Measurements from ENCODE around the gene DYNC1LI2. TPM values are rescaled to one million over a fixed set of nuclear protein-coding genes. Genes with fewer than 3 reads are reported as not detected.
"Not testable (repeated sequence)": the region's sequence is repeated elsewhere in the genome, so short reads cannot be mapped to it uniquely, and the experiment has no call there.

DYNC1LI2 gene
- total RNA-seq: 122 TPM
- long read RNA-seq, full-length matches to known transcripts: 83 of 108 reads
- long read RNA-seq, partial matches to known transcripts: 8 of 108 reads
- long read RNA-seq, other reads (novel, unspliced or antisense): 17 of 108 reads

- H3K36me3 ChIP-seq: peaks cover 29% of the 10 kb centered on the region
- H3K4me3 ChIP-seq: peak within 1 kb of the TSS; percentile 100
- DNase-seq (peak; percentile 92), ATAC-seq (peak; percentile 96)
- intact Hi-C loops (cut with DNase I): no loop called here
- no peaks in the 10 kb centered on the region for H3K27me3 ChIP-seq
- peaks cover 27% of the 10 kb centered on the region for H3K4me1 ChIP-seq
- peak; percentile 78 for TF ChIP-seq CTCF (IDR thresholded peaks at IDR 0.05)
- H3K9me3 ChIP-seq: no peaks in the 10 kb centered on the region
- peak within 1 kb of the TSS; percentile 92 for H3K27ac ChIP-seq
Observed at GRCh38 chr16:66751303-66751991, at the start of gene DYNC1LI2. TSS of gene DYNC1LI2 (minus strand) at chr16:66751609. CDS start at chr16:66751591, 18 bp downstream.

- H3K36me3 ChIP-seq: peaks cover 35% of the 10 kb centered on the region
- no peak overlapping the region for H3K4me3 ChIP-seq
- H3K4me1 ChIP-seq: no peaks in the 10 kb centered on the region
- H3K27ac ChIP-seq: no peak overlapping the region
- intact Hi-C loops (cut with DNase I): no loop called here
- TF ChIP-seq CTCF (IDR thresholded peaks at IDR 0.05): no peak
- no peak for ATAC-seq
- no peaks in the 10 kb centered on the region for H3K27me3 ChIP-seq
- DNase-seq: no peak
- H3K9me3 ChIP-seq: no peaks in the 10 kb centered on the region
Observed at GRCh38 chr16:66800856-66801255, 49.4 kb upstream of the DYNC1LI2 start.

GRCh38 chr16:66798161-66798560 is 46.8 kb upstream of the DYNC1LI2 start:
- H3K4me3 ChIP-seq: no peak overlapping the region
- intact Hi-C loops (cut with DNase I): no loop called here

GRCh38 chr16:66793984-66794383 is 42.6 kb upstream of the DYNC1LI2 start:
- H3K4me1 ChIP-seq; H3K36me3 ChIP-seq; intact Hi-C loops (cut with DNase I); H3K27me3 ChIP-seq; H3K27ac ChIP-seq; DNase-seq; H3K4me3 ChIP-seq; H3K9me3 ChIP-seq; ATAC-seq: not testable (repeated sequence)

More at GRCh38 chr16:66798161-66798560, 46.8 kb upstream of the DYNC1LI2 start:
- TF ChIP-seq CTCF (IDR thresholded peaks at IDR 0.05): no peak
- no peaks in the 10 kb centered on the region for H3K27me3 ChIP-seq
- peaks cover 8% of the 10 kb centered on the region for H3K36me3 ChIP-seq
- H3K27ac ChIP-seq: no peak overlapping the region
- no peaks in the 10 kb centered on the region for H3K9me3 ChIP-seq
- ATAC-seq: no peak
- DNase-seq: no peak
- H3K4me1 ChIP-seq: no peaks in the 10 kb centered on the region

GRCh38 chr16:66790130-66790733 is 38.8 kb upstream of the DYNC1LI2 start:
- H3K4me1 ChIP-seq: no peaks in the 10 kb centered on the region
- no peaks in the 10 kb centered on the region for H3K27me3 ChIP-seq
- intact Hi-C loops (cut with DNase I): no loop called here
- DNase-seq (no peak), ATAC-seq (no peak)
- no peaks in the 10 kb centered on the region for H3K36me3 ChIP-seq
- no peak overlapping the region for H3K27ac ChIP-seq
- H3K9me3 ChIP-seq: no peaks in the 10 kb centered on the region
- no peak for TF ChIP-seq CTCF (IDR thresholded peaks at IDR 0.05)
- H3K4me3 ChIP-seq: no peak overlapping the region

GRCh38 chr16:66787427-66787826 is 36.0 kb upstream of the DYNC1LI2 start:
- no peaks in the 10 kb centered on the region for H3K36me3 ChIP-seq
- intact Hi-C loops (cut with DNase I): no loop called here
- H3K27me3 ChIP-seq: no peaks in the 10 kb centered on the region
- no peaks in the 10 kb centered on the region for H3K9me3 ChIP-seq
- DNase-seq (no peak), ATAC-seq (no peak)
- no peak for TF ChIP-seq CTCF (IDR thresholded peaks at IDR 0.05)
- no peaks in the 10 kb centered on the region for H3K4me1 ChIP-seq
- H3K27ac ChIP-seq: no peak overlapping the region
- H3K4me3 ChIP-seq: no peak overlapping the region
